Endothelial cell of umbilical vein (primary cell): Measurements from ENCODE around the gene GLI3. TPM values are rescaled to one million over a fixed set of nuclear protein-coding genes. Genes with fewer than 3 reads are reported as not detected.

Experiments used
- BruUV-seq: library from RNA; stranded (reverse); fragments of 400-500 nt; replicated peaks from 2 replicates; lab custom pipeline; 2021; lab: Mats Ljungman, UMichigan
- CTCF ChIA-PET: fragments of 300-600, 350-600 bp; sonication (Branson Sonifier 250); formaldehyde crosslinking; loops from one replicate; lab custom pipeline; 2021; ENCODE audit warnings: antibody characterized with exemption, inconsistent platforms; lab: Charles Lee
- POLR2A ChIA-PET: fragments of 300-600, 350-600 bp; sonication (Branson Sonifier 250); formaldehyde crosslinking; loops from one replicate; lab custom pipeline; 2021; ENCODE audit warnings: antibody characterized with exemption, inconsistent platforms; lab: Charles Lee
- DNase-seq: peaks from one replicate; pipeline ENCODE4 v3.0.0-alpha.2; 2011; ENCODE audit warnings: low read depth, low spot score
- FAIRE-seq: peaks from 2 replicates; lab custom pipeline; 2011; peaks lifted over from hg19 to GRCh38; lab: Jason Lieb, UNC
- H2AFZ ChIP-seq: 2 replicates; pipeline ENCODE4 v1.6.0; 2012; ENCODE audit warnings: low read depth, low read length, control low read depth, inconsistent platforms
- H3K27ac ChIP-seq: 2 replicates; pipeline ENCODE4 v1.5.1; 2011; ENCODE audit warnings: low read depth, mild to moderate bottlenecking, control low read depth, low read length, moderate library complexity; ENCODE audit not compliant: insufficient read depth
- H3K27me3 ChIP-seq, 2 experiments: 2 replicates each; pipeline versions ENCODE4 v1.6.0 to v1.6.1; 2011; ENCODE audit warnings: low read length in 2 of 2, mixed read lengths in 1 of 2; ENCODE audit not compliant: control insufficient read depth in 2 of 2, insufficient read depth in 2 of 2
- H3K36me3 ChIP-seq, 2 experiments: 2 replicates in 1 of 2; 3 replicates in 1 of 2; pipeline ENCODE4 v1.5.1; 2011; ENCODE audit warnings: low read length in 2 of 2, mild to moderate bottlenecking in 1 of 2, moderate library complexity in 1 of 2; ENCODE audit not compliant: control insufficient read depth in 2 of 2, insufficient read depth in 2 of 2; ENCODE audit errors: extremely low read depth in 1 of 2
- H3K4me1 ChIP-seq: 3 replicates; pipeline ENCODE4 v1.5.1; 2011; ENCODE audit warnings: mild to moderate bottlenecking, low read length; ENCODE audit not compliant: control insufficient read depth, insufficient read depth; ENCODE audit errors: extremely low read depth
- H3K4me2 ChIP-seq: 2 replicates; pipeline ENCODE4 v1.6.1; 2011; ENCODE audit warnings: low read length, control low read depth, mixed read lengths; ENCODE audit not compliant: insufficient read depth
- H3K4me3 ChIP-seq, 3 experiments: fragments of 200-600 bp in 1 of 3; sonication (generic), shearing (Covaris generic) in 1 of 3; replicated peaks in 1 of 3; 2 replicates each; pipeline ENCODE4 v1.5.1; 2011 to 2016; ENCODE audit warnings: control low read depth in 3 of 3, low read length in 3 of 3, mild to moderate bottlenecking in 2 of 3, inconsistent platforms in 1 of 3, low read depth in 1 of 3, moderate library complexity in 1 of 3; ENCODE audit not compliant: insufficient read depth in 1 of 3
- H3K79me2 ChIP-seq: 2 replicates; pipeline ENCODE4 v1.6.0; 2012; ENCODE audit warnings: low read length, inconsistent platforms; ENCODE audit not compliant: control insufficient read depth, insufficient read depth
- H3K9ac ChIP-seq: replicated peaks from 2 replicates; pipeline ENCODE3; 2011; ENCODE audit warnings: low read length, control low read depth; ENCODE audit not compliant: insufficient read depth; ENCODE audit errors: extremely low read depth
- H3K9me1 ChIP-seq: replicated peaks from 3 replicates; pipeline ENCODE4 v1.6.0; 2011; ENCODE audit warnings: mild to moderate bottlenecking, low read length; ENCODE audit not compliant: control insufficient read depth, insufficient read depth; ENCODE audit errors: extremely low read depth
- H3K9me3 ChIP-seq: replicated peaks from 2 replicates; pipeline ENCODE4 v1.5.1; 2012; ENCODE audit warnings: low read length, inconsistent platforms; ENCODE audit not compliant: control insufficient read depth, insufficient read depth
- H4K20me1 ChIP-seq: replicated peaks from 2 replicates; pipeline ENCODE3; 2011; ENCODE audit warnings: mild to moderate bottlenecking, low read length; ENCODE audit not compliant: control insufficient read depth, insufficient read depth; ENCODE audit errors: extremely low read depth
- EZH2 ChIP-seq: IDR thresholded peaks from 2 replicates; pipeline ENCODE4 v1.6.1; 2012; ENCODE audit warnings: borderline replicate concordance, low read depth, mild to moderate bottlenecking, moderate library complexity, low read length, inconsistent platforms; ENCODE audit not compliant: severe bottlenecking
- FOS ChIP-seq: IDR thresholded peaks from 2 replicates; pipeline ENCODE4 v1.6.1; 2011; ENCODE audit warnings: mild to moderate bottlenecking, low read length, moderate library complexity, borderline replicate concordance; ENCODE audit not compliant: insufficient read depth
- GATA2 ChIP-seq: IDR thresholded peaks from 2 replicates; pipeline ENCODE4 v1.7.0; 2011; ENCODE audit warnings: low read depth, mild to moderate bottlenecking, moderate library complexity, mixed read lengths, low read length; ENCODE audit not compliant: insufficient read length, insufficient read depth
- JUN ChIP-seq: IDR thresholded peaks from 2 replicates; pipeline ENCODE4 v1.6.1; 2011; ENCODE audit warnings: borderline replicate concordance, low read depth; ENCODE audit not compliant: insufficient read length, insufficient read depth
- MYC ChIP-seq: IDR thresholded peaks from one replicate; pipeline ENCODE4 v1.6.1; 2011; ENCODE audit warnings: mild to moderate bottlenecking, low read depth, low read length
- POLR2A ChIP-seq: IDR thresholded peaks from 2 replicates; pipeline ENCODE4 v1.6.1; 2012; ENCODE audit warnings: low read depth, mild to moderate bottlenecking, control low read depth, low read length
- POLR2AphosphoS5 ChIP-seq: IDR thresholded peaks from 2 replicates; pipeline ENCODE4 v1.6.1; 2012; ENCODE audit warnings: low read depth, mild to moderate bottlenecking, control low read depth, low read length, moderate library complexity; ENCODE audit not compliant: insufficient read depth
- dilution Hi-C: fragments of 300-500 bp; cut with MboI; formaldehyde crosslinking; loops from one replicate; pipeline ENCODE4 v1.15.0; 2019; ENCODE audit warnings: low sequenced_read_pairs; ENCODE audit not compliant: extremely low pct_ligation_motif_present
- intact Hi-C: fragments of 100-400 bp; cut with micrococcal nuclease; formaldehyde crosslinking; loops from one replicate; pipeline ENCODE4 v1.10.0; 2022
- polyA plus RNA-seq, 4 experiments: library from polyadenylated mRNA; depleted of rRNA in 3 of 4; stranded (reverse) in 3 of 4; unstranded in 1 of 4; fragments of >200 nt; gene quantifications; 2 replicates each; pipeline versions ENCODE4 v1.2.1 to v1.2.3, GENCODE V29; 2011 to 2012; ENCODE audit warnings: missing spikeins in 1 of 4
- total RNA-seq: library from RNA; stranded (reverse); gene quantifications from 2 replicates; pipeline ENCODE4 v1.2.3, GENCODE V29; 2021
- TF ChIP-seq, protein P1 (sequence below): IDR thresholded peaks from 2 replicates; pipeline ENCODE4 v1.6.1; 2011; ENCODE audit not compliant: insufficient read depth, insufficient read length
- TF ChIP-seq, protein P2 (sequence below), 2 donors: IDR thresholded peaks; 1 replicate in 1 of 2; 2 replicates in 1 of 2; pipeline ENCODE4 v1.5.1; 2011; ENCODE audit warnings: low read length in 2 of 2, mild to moderate bottlenecking in 2 of 2, moderate library complexity in 2 of 2, control low read depth in 1 of 2, inconsistent platforms in 1 of 2, low read depth in 1 of 2; ENCODE audit not compliant: insufficient read depth in 1 of 2; ENCODE audit errors: extremely low read depth in 1 of 2

GLI3 gene
- total and polyA plus RNA-seq, 2 donors (not counting 3 experiments of a cell fraction or from before 2014, with no cell fraction given) = 6.0 to 24.9 TPM

DNA sequence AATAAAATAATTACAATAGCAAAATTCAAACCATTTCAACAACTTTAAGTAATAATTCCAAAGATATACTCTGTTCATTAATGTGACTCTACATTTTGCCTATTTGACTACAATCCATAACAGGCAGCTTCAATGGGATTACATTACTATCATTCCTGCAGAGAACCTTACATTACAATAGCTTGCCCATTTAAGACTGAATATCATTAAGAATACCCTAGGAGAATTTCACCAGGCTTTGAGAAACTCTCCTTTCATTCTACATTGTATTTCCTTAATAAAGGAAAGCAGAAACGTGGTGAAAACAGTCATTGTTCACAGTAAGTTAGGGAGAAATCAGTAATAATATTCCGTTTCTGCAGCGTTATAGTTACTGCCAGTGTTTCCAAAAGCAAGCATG, 209.5 kb downstream of the GLI3 start:
- no peak overlapping the region for H3K9ac ChIP-seq
- peaks cover 0 to 5% of the 10 kb centered on the region in 2 experiments for H3K36me3 ChIP-seq
- no peak for TF ChIP-seq POLR2A
- TF ChIP-seq GATA2 = no peak
- TF ChIP-seq FOS = no peak
- no peak for TF ChIP-seq JUN
- no peak for TF ChIP-seq EZH2
- TF ChIP-seq POLR2AphosphoS5 = no peak
- TF ChIP-seq, protein P1, sequence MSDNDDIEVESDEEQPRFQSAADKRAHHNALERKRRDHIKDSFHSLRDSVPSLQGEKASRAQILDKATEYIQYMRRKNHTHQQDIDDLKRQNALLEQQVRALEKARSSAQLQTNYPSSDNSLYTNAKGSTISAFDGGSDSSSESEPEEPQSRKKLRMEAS = no peak
- no peak for TF ChIP-seq MYC
- TF ChIP-seq, protein P2, sequence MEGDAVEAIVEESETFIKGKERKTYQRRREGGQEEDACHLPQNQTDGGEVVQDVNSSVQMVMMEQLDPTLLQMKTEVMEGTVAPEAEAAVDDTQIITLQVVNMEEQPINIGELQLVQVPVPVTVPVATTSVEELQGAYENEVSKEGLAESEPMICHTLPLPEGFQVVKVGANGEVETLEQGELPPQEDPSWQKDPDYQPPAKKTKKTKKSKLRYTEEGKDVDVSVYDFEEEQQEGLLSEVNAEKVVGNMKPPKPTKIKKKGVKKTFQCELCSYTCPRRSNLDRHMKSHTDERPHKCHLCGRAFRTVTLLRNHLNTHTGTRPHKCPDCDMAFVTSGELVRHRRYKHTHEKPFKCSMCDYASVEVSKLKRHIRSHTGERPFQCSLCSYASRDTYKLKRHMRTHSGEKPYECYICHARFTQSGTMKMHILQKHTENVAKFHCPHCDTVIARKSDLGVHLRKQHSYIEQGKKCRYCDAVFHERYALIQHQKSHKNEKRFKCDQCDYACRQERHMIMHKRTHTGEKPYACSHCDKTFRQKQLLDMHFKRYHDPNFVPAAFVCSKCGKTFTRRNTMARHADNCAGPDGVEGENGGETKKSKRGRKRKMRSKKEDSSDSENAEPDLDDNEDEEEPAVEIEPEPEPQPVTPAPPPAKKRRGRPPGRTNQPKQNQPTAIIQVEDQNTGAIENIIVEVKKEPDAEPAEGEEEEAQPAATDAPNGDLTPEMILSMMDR (IDR thresholded peaks at IDR 0.05; ENCODE audit: extremely low read depth in 1 of 2, insufficient read depth in 1 of 2, low read depth in 1 of 2, low read length in 2 of 2) = no peak
- no peaks in the 10 kb centered on the region for H3K9me3 ChIP-seq
- no peak for DNase-seq
- no peaks in the 10 kb centered on the region for H3K79me2 ChIP-seq
- intact Hi-C loops (no loop called here), dilution Hi-C loops (no loop called here)
- H3K4me1 ChIP-seq = no peaks in the 10 kb centered on the region
- no peaks in the 10 kb centered on the region for H3K9me1 ChIP-seq
- H3K4me2 ChIP-seq = no peak overlapping the region
- H3K27me3 ChIP-seq = no peaks in the 10 kb centered on the region
- no peak for FAIRE-seq
- BruUV-seq = no TSS peak
- H4K20me1 ChIP-seq = no peaks in the 10 kb centered on the region
- CTCF ChIA-PET = interaction anchor here (1.0 kb wide), 2 partner anchors 14 to 50 kb away, joined by 4 to 5 read pairs; no protein-coding TSS in a partner anchor
- POLR2A ChIA-PET = no interaction called here
- no peak overlapping the region for H3K4me3 ChIP-seq
- no peak overlapping the region for H3K27ac ChIP-seq
- no peak overlapping the region for H2AFZ ChIP-seq
